Psoas muscle (tissue), 8 donors: ENCODE data around the gene ZNHIT1. TPM values are rescaled to one million over a fixed set of nuclear protein-coding genes. Genes with fewer than 3 reads are reported as not detected.

ENCODE experiments used
- ATAC-seq, 4 donors: fragments of 200-7000 bp; cut with Tn5 transposase; one replicate each; pipeline ENCODE4 v1.9.1; 2020; ENCODE audit warnings: moderate library complexity in 3 of 4, mild to moderate bottlenecking in 2 of 4
- DNase-seq, 2 donors: peaks; one replicate each; pipeline ENCODE4 v3.0.0-alpha.2; 2020
- H3K27ac ChIP-seq: fragments of 200-600 bp; one replicate; pipeline ENCODE4 v1.8.0; 2022
- H3K27me3 ChIP-seq, 3 donors: fragments of 200-600 bp in 1 of 3; one replicate each; pipeline versions ENCODE4 v1.6.1 to v1.8.0; 2013 to 2022; ENCODE audit warnings: low read length in 2 of 3, mild to moderate bottlenecking in 2 of 3, moderate library complexity in 1 of 3; ENCODE audit not compliant: insufficient read depth in 3 of 3
- H3K36me3 ChIP-seq, 2 donors: fragments of 200-600 bp in 1 of 2; one replicate each; pipeline versions ENCODE4 v1.6.1 to v1.8.0; 2013 to 2022; ENCODE audit warnings: low read depth in 1 of 2, mild to moderate bottlenecking in 1 of 2, moderate library complexity in 1 of 2; ENCODE audit not compliant: insufficient read depth in 1 of 2
- H3K4me1 ChIP-seq: fragments of 200-600 bp; one replicate; pipeline ENCODE4 v1.8.0; 2022
- H3K4me3 ChIP-seq: fragments of 200-600 bp; one replicate; pipeline ENCODE4 v1.8.0; 2022; ENCODE audit warnings: mild to moderate bottlenecking
- H3K9me3 ChIP-seq: fragments of 200-600 bp; one replicate; pipeline ENCODE4 v1.8.0; 2022
- CTCF ChIP-seq: fragments of 200-600 bp; IDR thresholded peaks from one replicate; pipeline ENCODE4 v1.8.0; 2022; ENCODE audit warnings: antibody characterized with exemption
- WGBS, 3 donors: extraction: QIAGEN DNeasy Blood & Tissue Kit; methylation state at CpG; one replicate each; pipeline versions ENCODE4 v1.1.6 to v1.1.7; 2013; 5-methylcytosine and 5-hydroxymethylcytosine counted together
- intact Hi-C, 2 donors: fragments of 100-400 bp; cut with DNase I; formaldehyde crosslinking; loops; one replicate each; pipeline versions ENCODE4 v1.11.0 to v1.14.2; 2022
- polyA plus RNA-seq, 3 donors: library from polyadenylated mRNA; stranded (reverse); fragments of 200-250 nt; gene quantifications; one replicate each; pipeline ENCODE4 v1.2.3, GENCODE V29; 2013
- total RNA-seq, 4 donors: library from RNA; stranded (reverse); fragmentation: NEBNext Ultra II Directional in 2 of 4; extraction: Animal tissue kit (Norgen Biotek cat#: 25700) in 2 of 4; gene quantifications; one replicate each; pipeline versions ENCODE4 v1.2.1 to v1.2.4, GENCODE V29; 2021 to 2023
- donor health status: healthy with polysubstance abuse.
- donor health status: DM: no; HTN: no; CAD: no; lungs with moderate emphysema.
- donor health status: Bipolar disorder and iron deficiency.
- donor health status: healthy.
- donor health status: DM: yes; HTN: yes; CAD: no.
- donor health status: DM: no; HTN: no; CAD: no.
- donor health status: DM: no; HTN: no; CAD: no.
- donor health status: DM: yes; HTN: yes; CAD: no.

The ZNHIT1 gene
- total and polyA plus RNA-seq, 7 donors: 40.8 to 89.5 (median 58.1) TPM

- Histone ChIP-seq H3K4me3 (peak overlapping the region; percentile 4), H3K36me3 (peaks cover 3 to 41% of the 10 kb centered on the region in 2 donors), H3K27me3 (no peaks in the 10 kb centered on the region), H3K4me1 (peaks cover 50% of the 10 kb centered on the region), H3K27ac (peak overlapping the region; percentile 99), H3K9me3 (no peaks in the 10 kb centered on the region)
- DNase-seq (no peak), ATAC-seq (no peak)
- intact Hi-C loops: loop anchor here in 1 of 2 donors (10.0 kb wide), 1 partner anchor 357 kb away; the partner anchor contains the start of gene UFSP1
- WGBS, 3 donors: 43 to 67% (median 54%) methylated on average over 16 of the region's 16 CpGs
- TF ChIP-seq CTCF: no peak
Measured at GRCh38 chr7:101241443-101242349, 23.7 kb downstream of the ZNHIT1 start.

DNA sequence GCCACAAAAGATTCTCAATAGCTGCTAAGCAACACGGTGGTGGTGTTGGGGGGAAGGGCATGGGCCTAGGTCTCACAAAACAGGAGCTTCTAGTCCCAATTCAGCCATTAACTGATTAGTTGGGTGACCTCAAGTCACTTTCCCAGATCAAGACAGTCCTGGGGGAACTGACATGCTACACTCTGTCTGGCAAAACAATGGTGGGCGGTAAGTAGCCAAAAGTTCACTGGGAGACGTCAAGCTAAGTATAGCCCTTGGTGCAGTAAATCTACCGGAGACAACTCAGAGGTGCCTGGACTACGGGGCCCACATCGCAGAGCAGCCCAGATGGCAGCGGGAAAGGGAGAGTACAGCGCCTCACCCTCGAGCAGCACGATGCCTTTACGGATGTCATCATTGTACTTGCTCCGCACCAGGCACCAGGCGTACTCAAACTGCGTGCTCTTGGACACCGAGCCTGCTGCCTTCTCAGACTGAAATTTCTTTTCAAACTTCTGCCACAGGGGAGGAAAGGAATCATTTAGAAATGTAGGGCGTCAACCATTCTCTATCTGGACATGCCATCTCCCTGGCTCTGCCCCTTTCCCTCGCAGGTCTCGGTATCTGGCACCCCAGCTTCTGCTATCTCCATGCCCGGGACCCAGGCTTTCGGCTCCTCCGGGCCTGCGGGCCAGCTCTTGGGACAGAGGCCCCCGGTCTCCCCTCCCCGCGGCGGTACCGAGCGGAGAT, 25.8 kb downstream of the ZNHIT1 start:
- 9 to 11% (median 9%) methylated on average over 28 of the region's 28 CpGs for WGBS, 3 donors
- ATAC-seq (peak in 2 of 4 donors; percentile 4 to 11), DNase-seq (no peak)
- Histone ChIP-seq H3K4me1 (peaks cover 47% of the 10 kb centered on the region), H3K9me3 (no peaks in the 10 kb centered on the region), H3K4me3 (peak overlapping the region; percentile 93), H3K27me3 (no peaks in the 10 kb centered on the region), H3K27ac (peak overlapping the region; percentile 99), H3K36me3 (peaks cover 3 to 33% of the 10 kb centered on the region in 2 donors)
- TF ChIP-seq CTCF: no peak
- intact Hi-C loops: loop anchor here (2.0 to 10.0 kb wide), 2 partner anchors 25 to 359 kb away; partner anchors contain the start of genes UFSP1 (in 1 of the 2) and ZNHIT1 (in 1 of the 2)

- Histone ChIP-seq H3K4me1 (peaks cover 44% of the 10 kb centered on the region), H3K27me3 (no peaks in the 10 kb centered on the region), H3K9me3 (no peaks in the 10 kb centered on the region), H3K36me3 (peaks cover 3 to 31% of the 10 kb centered on the region in 2 donors), H3K27ac (peak within 1 kb of the TSS; percentile 99), H3K4me3 (peak within 1 kb of the TSS; percentile 93)
- ATAC-seq: peak; percentile 96 to 97 (median 96)
- peak; percentile 94 to 97 for DNase-seq
- WGBS, 3 donors: 0 to 1% (median 0%) methylated on average over 35 to 45 of the region's 45 CpGs
- TF ChIP-seq CTCF: peak; percentile 91
- intact Hi-C loops: loop anchor here (2.0 to 10.0 kb wide), 2 partner anchors 26 to 360 kb away; partner anchors contain the start of genes UFSP1 (in 1 of the 2) and ZNHIT1 (in 1 of the 2)
Measured at GRCh38 chr7:101244375-101245146, 26.6 kb downstream of the ZNHIT1 start, which contains the start of gene FIS1. Gene FIS1 (minus strand): TSS chr7:101245081. CDS start chr7:101245004, 77 bp downstream.

- intact Hi-C loops: loop anchor here (2.0 to 10.0 kb wide), 2 partner anchors 26 to 360 kb away; partner anchors contain the start of genes UFSP1 (in 1 of the 2) and ZNHIT1 (in 1 of the 2)
- peaks cover 44% of the 10 kb centered on the region for H3K4me1 ChIP-seq
- H3K27me3 ChIP-seq: no peaks in the 10 kb centered on the region
- DNase-seq: no peak
- peak overlapping the region; percentile 99 for H3K27ac ChIP-seq
- peak overlapping the region; percentile 93 for H3K4me3 ChIP-seq
- H3K9me3 ChIP-seq: no peaks in the 10 kb centered on the region
- no peak for ATAC-seq
- no peak for TF ChIP-seq CTCF
- peaks cover 3 to 29% of the 10 kb centered on the region in 2 donors for H3K36me3 ChIP-seq
- 26 to 29% (median 29%) methylated on average over 31 to 32 of the region's 32 CpGs for WGBS, 3 donors
Measured at GRCh38 chr7:101245147-101245668, 27.2 kb downstream of the ZNHIT1 start.
